ENCODE measurements around the gene KHDRBS2.

Gene KHDRBS2

GRCh38 chr6:62009445-62009844 is 276.6 kb downstream of the KHDRBS2 start:
- no peak for DNase-seq

GRCh38 chr6:61989616-61990015 is 296.4 kb downstream of the KHDRBS2 start:
- DNase-seq: no peak

- DNase-seq: no peak
Observed at GRCh38 chr6:61980622-61981021, 305.4 kb downstream of the KHDRBS2 start.

GRCh38 chr6:61977947-61978346 is 308.1 kb downstream of the KHDRBS2 start:
- DNase-seq: no peak

- no peak for DNase-seq
Observed at GRCh38 chr6:61977099-61977498, 308.9 kb downstream of the KHDRBS2 start.

GRCh38 chr6:61959196-61959595 is 326.8 kb downstream of the KHDRBS2 start:
- DNase-seq: no peak

GRCh38 chr6:61953851-61954250 is 332.2 kb downstream of the KHDRBS2 start:
- no peak for DNase-seq

- DNase-seq: no peak
Observed at GRCh38 chr6:61951586-61951985, 334.4 kb downstream of the KHDRBS2 start.

GRCh38 chr6:61950811-61951210 is 335.2 kb downstream of the KHDRBS2 start:
- no peak for DNase-seq

- DNase-seq: no peak
Observed at GRCh38 chr6:61949971-61950370, 336.1 kb downstream of the KHDRBS2 start.

- no peak for DNase-seq
Observed at GRCh38 chr6:61949161-61949560, 336.9 kb downstream of the KHDRBS2 start.

- no peak for DNase-seq
Observed at GRCh38 chr6:61947311-61947947, 338.6 kb downstream of the KHDRBS2 start.

GRCh38 chr6:61940919-61941318 is 345.1 kb downstream of the KHDRBS2 start:
- DNase-seq: no peak

- DNase-seq: no peak
Observed at GRCh38 chr6:61935242-61935846, 350.7 kb downstream of the KHDRBS2 start.

- DNase-seq: no peak
Observed at GRCh38 chr6:61909486-61909885, 376.5 kb downstream of the KHDRBS2 start.

- DNase-seq: no peak
Observed at GRCh38 chr6:61901748-61902147, 384.3 kb downstream of the KHDRBS2 start.

GRCh38 chr6:61894536-61894935 is 391.5 kb downstream of the KHDRBS2 start:
- no peak for DNase-seq

- no peak for DNase-seq
Observed at GRCh38 chr6:61887423-61887822, 398.6 kb downstream of the KHDRBS2 start.

GRCh38 chr6:61886608-61887259 is 399.3 kb downstream of the KHDRBS2 start:
- DNase-seq: no peak

- DNase-seq: no peak
Observed at GRCh38 chr6:61869632-61870400, 416.2 kb downstream of the KHDRBS2 start.

- no peak for DNase-seq
Observed at GRCh38 chr6:61868507-61869080, 417.4 kb downstream of the KHDRBS2 start.

GRCh38 chr6:61867635-61868034 is 418.4 kb downstream of the KHDRBS2 start:
- DNase-seq: no peak

- no peak for DNase-seq
Observed at GRCh38 chr6:61857541-61857940, 428.5 kb downstream of the KHDRBS2 start.

Data from central memory CD4-positive, alpha-beta T cell (primary cell).